Erythroblast (primary cell): ENCODE data around the gene ZSWIM6.

Experiments used
- DNase-seq, 2 experiments: peaks; one replicate each; lab custom pipeline; 2025; lab: John Stamatoyannopoulos, UW
- GATA1 ChIP-seq: IDR thresholded peaks from 2 replicates; pipeline ENCODE4 v1.6.1; 2011; ENCODE audit warnings: low read depth, mild to moderate bottlenecking, control low read depth, low read length, moderate library complexity
- POLR2A ChIP-seq: IDR thresholded peaks from 2 replicates; pipeline ENCODE4 v1.6.1; 2011; ENCODE audit warnings: mild to moderate bottlenecking, low read length

The ZSWIM6 gene

GRCh38 chr5:61331407-61332357 lies at the start of gene ZSWIM6:
ZSWIM6 (plus strand) TSS chr5:61332258; CDS start chr5:61332273, 15 bp downstream.
- peak; percentile 99 for DNase-seq
- no peak for TF ChIP-seq GATA1
- no peak for TF ChIP-seq POLR2A

DNA sequence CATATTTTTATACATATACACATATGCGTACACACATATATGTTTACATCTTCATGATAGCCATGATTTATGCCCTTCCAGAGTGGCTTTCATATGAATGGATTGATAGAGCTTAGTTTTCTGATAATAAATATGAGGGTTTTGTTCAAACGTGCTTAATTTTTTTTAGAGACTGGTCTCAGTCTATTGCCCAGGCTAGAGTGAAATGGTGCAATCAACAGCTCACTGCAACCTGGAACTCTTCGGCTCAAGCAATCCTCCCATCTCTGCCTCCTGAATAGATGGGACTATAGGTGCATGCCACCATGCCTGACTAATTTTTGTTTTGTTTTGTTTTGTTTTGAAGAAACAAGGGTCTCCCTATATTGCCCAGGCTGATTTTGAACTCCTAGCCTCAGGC lies 48.6 kb upstream of the ZSWIM6 start:
- no peak for TF ChIP-seq GATA1
- TF ChIP-seq POLR2A, result no peak

DNA sequence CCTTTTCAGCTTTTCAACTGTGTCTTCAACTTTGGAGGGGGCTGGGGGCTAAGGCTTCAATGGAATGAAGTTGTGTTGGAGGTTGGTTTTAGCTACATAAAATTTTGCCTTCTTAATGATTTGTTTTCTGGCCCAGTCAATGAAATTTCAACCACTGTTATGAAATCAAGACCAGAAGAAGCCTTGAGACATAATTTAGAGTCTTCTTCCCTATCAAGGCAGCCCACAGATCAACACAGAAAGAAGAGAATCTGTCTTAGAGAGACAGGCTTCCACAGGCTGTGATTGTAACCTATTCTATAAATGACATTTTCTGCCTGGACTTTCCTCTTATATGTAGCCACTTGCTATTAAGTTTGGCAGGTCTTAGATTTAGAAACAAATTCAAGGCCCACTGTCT lies 46.5 kb upstream of the ZSWIM6 start:
- no peak for TF ChIP-seq POLR2A
- no peak for DNase-seq

More for the DNA sequence above, 48.6 kb upstream of the ZSWIM6 start:
- no peak for DNase-seq

- DNase-seq, result no peak
- TF ChIP-seq POLR2A (no peak), GATA1 (no peak)
These were observed 45.5 kb upstream of the ZSWIM6 start for GRCh38 chr5:61286446-61287132.

DNA sequence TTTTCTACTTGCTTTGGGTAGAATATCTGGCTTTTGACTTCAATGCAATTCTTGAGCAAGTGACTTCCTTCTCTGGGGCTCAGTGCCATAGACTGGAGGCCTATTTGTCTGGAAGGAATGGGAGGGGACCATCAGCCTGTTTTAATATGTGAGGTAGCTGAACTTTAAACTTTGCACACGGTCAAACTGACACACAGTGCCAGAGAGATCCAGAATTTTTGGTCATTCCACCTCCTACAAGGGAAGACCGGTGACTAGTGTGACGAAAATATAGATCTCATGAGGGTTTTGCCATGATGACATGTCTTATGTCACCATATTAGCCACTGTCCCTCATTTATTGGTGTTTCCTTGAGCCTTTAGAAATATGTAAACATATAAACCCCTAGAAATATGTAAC lies 44.6 kb upstream of the ZSWIM6 start:
- DNase-seq, result no peak
- no peak for TF ChIP-seq POLR2A
- TF ChIP-seq GATA1, result no peak

- no peak for DNase-seq
- TF ChIP-seq POLR2A (no peak), GATA1 (no peak)
These were observed 42.8 kb upstream of the ZSWIM6 start for GRCh38 chr5:61289241-61289640.

DNA sequence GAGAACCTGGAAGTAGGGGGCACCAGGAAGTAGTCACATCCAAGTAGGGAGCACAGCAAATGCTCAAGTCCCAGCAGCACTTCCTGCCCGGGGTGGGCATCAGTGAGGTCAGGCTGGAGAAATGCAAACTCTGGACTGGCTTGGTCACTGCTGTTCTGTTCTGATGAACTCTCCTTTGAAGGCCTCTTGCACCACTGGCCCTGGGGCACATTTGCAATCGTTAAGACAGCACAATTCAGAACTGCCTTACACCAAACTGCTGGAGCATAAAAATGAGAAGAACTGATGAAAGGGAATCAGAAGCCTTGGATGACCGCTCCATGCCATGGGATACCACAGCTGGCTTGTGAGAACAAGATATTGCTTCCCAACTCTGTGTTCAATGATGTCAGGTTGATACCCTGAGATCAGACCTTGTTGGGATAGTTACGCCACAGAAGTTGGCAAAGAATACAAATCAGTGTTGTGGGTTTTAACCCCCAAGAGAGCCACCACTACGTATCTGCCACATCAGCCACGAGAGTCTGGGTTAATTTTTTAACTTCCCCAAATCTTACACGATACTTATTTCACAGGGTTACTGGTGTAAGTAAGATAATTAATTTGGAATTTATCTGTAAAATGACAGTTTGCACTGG lies 42.3 kb upstream of the ZSWIM6 start:
- DNase-seq, result no peak
- TF ChIP-seq GATA1 (no peak), POLR2A (no peak)

GRCh38 chr5:61290791-61291210 lies 41.3 kb upstream of the ZSWIM6 start:
- DNase-seq, result no peak
- TF ChIP-seq POLR2A, result no peak
- no peak for TF ChIP-seq GATA1

GRCh38 chr5:61292062-61292657 lies 39.9 kb upstream of the ZSWIM6 start:
- DNase-seq, result no peak
- TF ChIP-seq POLR2A (no peak), GATA1 (no peak)

DNA sequence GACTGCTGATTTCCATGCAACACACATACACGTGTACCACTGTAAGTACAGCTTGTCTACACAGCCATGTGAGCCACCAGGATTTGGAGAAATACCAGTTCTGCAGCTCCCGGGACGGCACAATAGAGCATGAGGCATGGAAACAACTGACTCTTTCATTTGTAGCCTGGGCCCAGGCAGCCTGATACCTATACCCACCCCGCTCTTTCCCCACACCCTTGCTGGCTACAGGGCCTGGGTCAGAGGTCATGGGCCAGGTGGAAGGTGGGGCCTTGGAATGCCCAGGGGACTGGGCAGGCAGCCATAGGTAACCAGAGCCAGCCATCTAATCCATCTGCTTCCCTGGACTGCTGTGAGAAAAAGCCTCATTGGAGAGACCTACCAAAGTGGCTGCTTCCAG lies 39.0 kb upstream of the ZSWIM6 start:
- no peak for TF ChIP-seq GATA1
- TF ChIP-seq POLR2A, result no peak
- no peak for DNase-seq

- DNase-seq, result no peak
- TF ChIP-seq POLR2A, result no peak
- TF ChIP-seq GATA1, result no peak
These were observed 38.2 kb upstream of the ZSWIM6 start for GRCh38 chr5:61293873-61294272.

- no peak for DNase-seq
- TF ChIP-seq GATA1, result no peak
- no peak for TF ChIP-seq POLR2A
These were observed 36.7 kb upstream of the ZSWIM6 start for GRCh38 chr5:61295365-61295764.

DNA sequence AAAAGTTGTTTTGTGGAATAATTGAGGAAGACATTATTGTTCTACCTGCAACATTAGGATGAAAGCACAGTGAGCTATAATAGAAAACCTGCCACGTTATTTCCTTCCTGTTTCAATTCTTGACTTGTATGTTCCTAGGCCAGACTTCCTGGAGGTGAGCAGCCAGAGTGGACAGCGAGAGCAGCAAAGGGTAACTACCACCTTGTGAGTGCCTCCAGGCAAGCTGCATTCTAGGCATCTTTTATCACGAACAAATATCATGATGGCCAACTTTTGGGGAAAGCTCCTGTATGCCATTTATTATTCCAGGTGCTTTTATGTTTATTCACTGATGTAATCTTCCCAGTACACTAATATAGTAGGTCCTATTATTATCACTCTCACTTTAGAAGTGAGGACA lies 34.0 kb upstream of the ZSWIM6 start:
- no peak for DNase-seq
- TF ChIP-seq POLR2A, result no peak
- TF ChIP-seq GATA1, result no peak
